Kidney epithelial cell (primary cell): Measurements from ENCODE around the gene MACC1. TPM values are rescaled to one million over a fixed set of nuclear protein-coding genes. Genes with fewer than 3 reads are reported as not detected.

Source experiments
- DNase-seq: peaks from one replicate; pipeline ENCODE4 v3.0.0-alpha.2; 2010; ENCODE audit warnings: low read depth
- H3K27me3 ChIP-seq: 2 replicates; pipeline ENCODE4 v1.6.0; 2011; ENCODE audit warnings: low read length; ENCODE audit not compliant: control insufficient read depth, insufficient read depth
- H3K36me3 ChIP-seq: 2 replicates; pipeline ENCODE4 v1.5.1; 2011; ENCODE audit warnings: low read length; ENCODE audit not compliant: control insufficient read depth, insufficient read depth
- H3K4me3 ChIP-seq: 2 replicates; pipeline ENCODE4 v1.5.1; 2011; ENCODE audit warnings: low read depth, mild to moderate bottlenecking, control low read depth, low read length
- CTCF ChIP-seq: IDR thresholded peaks from 2 replicates; pipeline ENCODE4 v1.5.1; 2011; ENCODE audit warnings: mild to moderate bottlenecking, moderate library complexity, low read length, control low read depth, inconsistent platforms; ENCODE audit not compliant: insufficient read depth, poor library complexity, severe bottlenecking
- total RNA-seq: library from RNA; depleted of rRNA; stranded (reverse); fragments of >200 nt; gene quantifications from 2 replicates; pipeline ENCODE4 v1.2.3, GENCODE V29; 2015

MACC1 gene
- total RNA-seq, 1 donor from 2014 or later, result 57.5 TPM

- Histone ChIP-seq H3K27me3 (no peaks in the 10 kb centered on the region), H3K4me3 (no peak overlapping the region), H3K36me3 (no peaks in the 10 kb centered on the region)
- no peak for DNase-seq
- TF ChIP-seq CTCF, result no peak
Observed at GRCh38 chr7:20114468-20114867, 102.7 kb downstream of the MACC1 start.

GRCh38 chr7:20113427-20114027, 103.7 kb downstream of the MACC1 start:
- Histone ChIP-seq H3K27me3 (no peaks in the 10 kb centered on the region), H3K36me3 (no peaks in the 10 kb centered on the region), H3K4me3 (no peak overlapping the region)
- DNase-seq, result no peak
- TF ChIP-seq CTCF, result no peak

GRCh38 chr7:20112696-20113095, 104.5 kb downstream of the MACC1 start:
- no peak for TF ChIP-seq CTCF
- H3K4me3 ChIP-seq, result no peak overlapping the region
- no peaks in the 10 kb centered on the region for H3K27me3 ChIP-seq
- no peaks in the 10 kb centered on the region for H3K36me3 ChIP-seq
- no peak for DNase-seq

- H3K36me3 ChIP-seq, result no peaks in the 10 kb centered on the region
- no peak overlapping the region for H3K4me3 ChIP-seq
- no peak for DNase-seq
- H3K27me3 ChIP-seq, result no peaks in the 10 kb centered on the region
- no peak for TF ChIP-seq CTCF
Observed at GRCh38 chr7:20111821-20112542, 105.2 kb downstream of the MACC1 start.

- no peak overlapping the region for H3K4me3 ChIP-seq
- H3K36me3 ChIP-seq, result no peaks in the 10 kb centered on the region
- no peak for TF ChIP-seq CTCF
- DNase-seq, result no peak
- no peaks in the 10 kb centered on the region for H3K27me3 ChIP-seq
Observed at GRCh38 chr7:20107582-20107981, 109.6 kb downstream of the MACC1 start.
